IPS DF 6.9 (cell line): ENCODE data around the gene HECTD4.

ENCODE experiments used
- DNase-seq: peaks from one replicate; pipeline ENCODE4 v3.0.0-alpha.2; 2013; ENCODE audit warnings: low read depth, low spot score
- H3K27ac ChIP-seq: one replicate; pipeline ENCODE4 v1.5.1; 2013; ENCODE audit warnings: low read length, control low read depth
- H3K27me3 ChIP-seq: 2 replicates; pipeline ENCODE4 v1.6.1; 2013; ENCODE audit warnings: mild to moderate bottlenecking, low read length; ENCODE audit not compliant: control insufficient read depth, insufficient read depth
- H3K36me3 ChIP-seq: 2 replicates; pipeline ENCODE4 v1.6.1; 2013; ENCODE audit warnings: low read length; ENCODE audit not compliant: control insufficient read depth, insufficient read depth
- H3K4me1 ChIP-seq: 2 replicates; pipeline ENCODE4 v1.6.1; 2013; ENCODE audit warnings: low read length; ENCODE audit not compliant: control insufficient read depth, insufficient read depth
- H3K4me3 ChIP-seq: 2 replicates; pipeline ENCODE4 v1.5.1; 2013; ENCODE audit warnings: mild to moderate bottlenecking, low read length
- H3K9me3 ChIP-seq: 2 replicates; pipeline ENCODE4 v1.6.1; 2013; ENCODE audit warnings: low read length, inconsistent platforms; ENCODE audit not compliant: control insufficient read depth, insufficient read depth
- WGBS: extraction: QIAGEN DNeasy Blood & Tissue Kit; methylation state at CpG from one replicate; pipeline ENCODE4 v1.1.7; 2013; ENCODE audit warnings: mixed read lengths, missing lambda C conversion rate; ENCODE audit not compliant: insufficient read length, insufficient coverage; 5-methylcytosine and 5-hydroxymethylcytosine counted together

Gene HECTD4

GRCh38 chr12:112180422-112180821, 201.8 kb downstream of the HECTD4 start:
- Histone ChIP-seq H3K4me3 (no peak overlapping the region), H3K27me3 (no peaks in the 10 kb centered on the region), H3K9me3 (no peaks in the 10 kb centered on the region), H3K27ac (no peak overlapping the region), H3K36me3 (peaks cover 14% of the 10 kb centered on the region), H3K4me1 (no peaks in the 10 kb centered on the region; the same call in 1 of the 2 replicates)
- WGBS, result no CpG with 5 or more reads among the region's 4 CpGs
- DNase-seq, result no peak

GRCh38 chr12:112179916-112180315, 202.3 kb downstream of the HECTD4 start:
- peaks cover 13% of the 10 kb centered on the region for H3K36me3 ChIP-seq
- WGBS, result no CpG with 5 or more reads among the region's 2 CpGs
- DNase-seq, result no peak
- no peaks in the 10 kb centered on the region; the same call in 1 of the 2 replicates for H3K4me1 ChIP-seq
- no peaks in the 10 kb centered on the region for H3K27me3 ChIP-seq
- H3K27ac ChIP-seq, result no peak overlapping the region
- no peak overlapping the region for H3K4me3 ChIP-seq
- H3K9me3 ChIP-seq, result no peaks in the 10 kb centered on the region

DNA sequence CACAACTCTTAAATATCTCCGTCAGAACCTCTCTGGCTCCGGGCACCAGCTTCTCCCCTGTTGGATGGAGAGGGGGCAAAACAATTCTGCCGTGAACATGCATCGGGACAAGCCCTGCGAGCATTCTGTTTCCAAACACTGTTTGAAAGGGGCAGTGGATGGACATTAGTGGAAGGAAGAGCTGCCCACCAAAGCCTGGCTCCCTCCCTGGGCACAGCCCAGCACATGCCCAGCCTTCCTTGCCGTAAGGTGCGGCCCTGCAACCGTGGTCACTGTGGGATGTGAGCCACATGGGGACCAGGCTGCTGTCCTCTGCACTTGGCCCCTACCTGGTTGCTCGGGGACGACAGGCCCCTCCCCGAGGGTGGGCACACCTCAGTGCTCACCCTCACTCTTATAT, 202.9 kb downstream of the HECTD4 start:
- H3K4me1 ChIP-seq, result no peaks in the 10 kb centered on the region; the same call in 1 of the 2 replicates
- H3K4me3 ChIP-seq, result no peak overlapping the region
- WGBS, result no CpG with 5 or more reads among the region's 11 CpGs
- peaks cover 13% of the 10 kb centered on the region for H3K36me3 ChIP-seq
- DNase-seq, result no peak
- H3K27ac ChIP-seq, result no peak overlapping the region
- no peaks in the 10 kb centered on the region for H3K27me3 ChIP-seq
- H3K9me3 ChIP-seq, result no peaks in the 10 kb centered on the region

DNA sequence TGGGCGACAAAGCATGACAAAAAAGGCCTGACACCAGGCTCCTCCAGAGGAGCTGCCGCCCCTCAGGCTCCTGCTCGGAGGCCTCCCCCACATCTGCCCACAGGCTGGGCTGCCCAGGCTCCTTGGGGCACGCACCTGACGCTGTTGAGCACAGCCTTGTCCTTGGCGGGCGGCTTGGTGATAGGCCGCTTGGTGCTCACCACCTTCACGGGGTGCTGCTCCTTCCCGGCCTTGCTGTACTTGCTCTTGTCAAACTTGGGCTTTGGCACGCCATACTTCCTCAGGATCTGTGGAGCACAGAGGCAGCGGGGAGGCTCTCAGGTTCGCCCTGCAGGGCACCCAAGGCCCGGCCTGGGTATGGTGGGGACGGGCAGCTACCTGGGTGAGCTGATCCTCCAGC, 203.4 kb downstream of the HECTD4 start:
- H3K4me3 ChIP-seq, result no peak overlapping the region
- no peak for DNase-seq
- H3K27me3 ChIP-seq, result no peaks in the 10 kb centered on the region
- H3K4me1 ChIP-seq, result no peaks in the 10 kb centered on the region
- no CpG with 5 or more reads among the region's 15 CpGs for WGBS
- H3K27ac ChIP-seq, result no peak overlapping the region
- H3K9me3 ChIP-seq, result no peaks in the 10 kb centered on the region
- H3K36me3 ChIP-seq, result peaks cover 13% of the 10 kb centered on the region

DNA sequence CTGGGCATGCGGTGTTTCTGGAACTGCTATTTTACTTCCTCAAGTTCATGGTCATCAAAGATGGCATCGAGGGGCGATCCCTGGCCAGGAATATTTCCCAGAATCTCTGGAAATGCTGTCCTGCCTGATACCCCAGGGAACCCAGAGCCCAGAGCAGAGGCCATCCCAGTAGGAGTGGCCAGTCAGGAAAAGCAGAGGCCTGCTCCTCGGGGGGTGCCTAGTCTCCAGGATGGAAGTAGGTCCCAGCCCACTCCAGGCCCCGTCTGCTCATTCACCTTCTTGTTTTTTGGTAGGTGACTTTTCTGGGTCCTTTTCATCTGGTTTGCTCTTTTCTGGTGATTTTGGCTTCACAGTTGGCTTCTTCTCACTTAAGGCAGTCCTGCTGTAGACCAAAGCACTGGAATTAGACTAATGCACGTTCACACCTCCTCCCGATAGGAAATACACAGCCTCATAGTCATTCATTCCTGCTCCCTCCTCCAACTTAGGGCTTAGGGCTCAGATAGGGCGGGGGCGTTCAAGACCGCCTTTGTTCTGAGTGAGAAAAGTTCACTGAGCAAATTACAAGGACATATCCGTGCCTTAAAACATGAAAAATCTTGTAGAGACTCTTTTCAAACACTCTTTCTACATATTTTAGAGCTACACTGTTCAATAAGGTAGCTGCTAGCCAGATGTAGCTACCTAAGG, 205.8 kb downstream of the HECTD4 start:
- DNase-seq, result no peak
- Histone ChIP-seq H3K4me1 (no peaks in the 10 kb centered on the region), H3K27me3 (no peaks in the 10 kb centered on the region), H3K36me3 (peaks cover 13% of the 10 kb centered on the region), H3K27ac (no peak overlapping the region), H3K9me3 (no peaks in the 10 kb centered on the region), H3K4me3 (no peak overlapping the region)
- WGBS, result no CpG with 5 or more reads among the region's 11 CpGs

GRCh38 chr12:112175361-112176155, 206.7 kb downstream of the HECTD4 start:
- H3K4me3 ChIP-seq, result no peak overlapping the region
- no peak for DNase-seq
- no peaks in the 10 kb centered on the region for H3K27me3 ChIP-seq
- H3K36me3 ChIP-seq, result peaks cover 17% of the 10 kb centered on the region
- H3K9me3 ChIP-seq, result no peaks in the 10 kb centered on the region
- H3K4me1 ChIP-seq, result no peaks in the 10 kb centered on the region
- WGBS, result no CpG with 5 or more reads among the region's 20 CpGs
- H3K27ac ChIP-seq, result no peak overlapping the region

DNA sequence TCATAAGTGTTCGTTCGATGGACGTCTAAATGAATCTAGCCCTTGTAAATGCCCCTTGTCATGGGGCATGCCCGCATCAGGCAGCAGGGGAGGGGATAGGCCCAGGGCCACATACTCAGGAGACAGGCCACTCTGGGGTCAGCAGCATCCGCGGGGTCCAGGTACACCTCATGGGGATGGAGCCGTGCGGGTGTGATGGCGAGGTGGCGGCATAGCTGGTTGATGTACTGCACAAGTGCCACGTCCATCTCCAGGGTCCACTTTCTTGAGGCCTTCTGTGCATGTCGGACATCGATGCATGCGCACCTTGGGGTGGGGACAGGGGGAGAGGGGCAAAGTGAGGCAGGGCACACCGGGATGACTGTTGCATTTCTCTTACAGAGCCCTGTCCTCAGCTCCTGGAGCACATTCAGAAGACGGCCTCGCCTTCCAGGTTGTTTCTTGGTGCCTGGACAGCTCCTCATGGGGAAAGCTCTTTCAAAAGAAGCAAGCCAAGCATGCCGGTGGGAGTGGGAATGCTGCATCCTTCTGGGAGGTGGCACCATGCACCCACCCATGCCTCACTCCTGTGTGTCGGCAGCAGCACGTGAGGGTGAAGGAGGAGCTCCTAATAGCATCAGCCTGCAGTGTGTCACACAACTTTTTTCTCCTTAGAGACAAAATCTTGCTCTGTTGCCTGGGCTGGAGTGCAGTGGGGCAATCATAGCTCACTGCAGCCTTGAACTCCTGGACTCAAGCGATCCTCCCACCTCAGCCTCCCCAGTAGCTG, 209.5 kb downstream of the HECTD4 start:
- H3K4me3 ChIP-seq, result no peak overlapping the region
- peaks cover 6% of the 10 kb centered on the region; the same call in 1 of the 2 replicates for H3K36me3 ChIP-seq
- no peak for DNase-seq
- H3K27me3 ChIP-seq, result no peaks in the 10 kb centered on the region
- no peak overlapping the region for H3K27ac ChIP-seq
- no CpG with 5 or more reads among the region's 21 CpGs for WGBS
- H3K4me1 ChIP-seq, result no peaks in the 10 kb centered on the region
- H3K9me3 ChIP-seq, result no peaks in the 10 kb centered on the region

GRCh38 chr12:112170971-112171596, 211.1 kb downstream of the HECTD4 start:
- no peak for DNase-seq
- Histone ChIP-seq H3K27me3 (no peaks in the 10 kb centered on the region), H3K4me1 (no peaks in the 10 kb centered on the region), H3K36me3 (peaks cover 6% of the 10 kb centered on the region; the same call in 1 of the 2 replicates), H3K27ac (no peak overlapping the region), H3K9me3 (no peaks in the 10 kb centered on the region), H3K4me3 (no peak overlapping the region)
- no CpG with 5 or more reads among the region's 17 CpGs for WGBS

DNA sequence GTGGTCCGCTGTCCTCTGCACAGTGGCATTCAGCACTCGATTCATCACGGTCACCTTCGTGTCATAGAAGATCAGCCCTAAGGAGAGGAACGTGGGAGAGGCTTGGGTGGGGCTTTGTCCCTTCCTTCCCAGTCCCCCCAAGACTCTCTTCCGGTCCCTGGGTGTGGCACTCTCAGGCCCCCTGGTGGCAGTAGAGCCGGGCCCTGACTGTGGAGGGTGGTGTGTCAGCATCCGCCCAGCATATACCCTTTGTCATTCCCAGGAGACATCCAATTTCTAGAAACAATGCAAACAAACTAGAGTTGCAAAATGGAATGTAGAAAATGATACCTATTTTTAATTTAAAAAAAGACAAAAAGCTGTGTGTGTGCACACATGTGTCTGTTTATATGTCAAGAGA, 211.9 kb downstream of the HECTD4 start:
- no peak overlapping the region for H3K4me3 ChIP-seq
- no peaks in the 10 kb centered on the region for H3K9me3 ChIP-seq
- H3K36me3 ChIP-seq, result peaks cover 6% of the 10 kb centered on the region; the same call in 1 of the 2 replicates
- WGBS, result no CpG with 5 or more reads among the region's 8 CpGs
- no peak overlapping the region for H3K27ac ChIP-seq
- H3K27me3 ChIP-seq, result no peaks in the 10 kb centered on the region
- DNase-seq, result no peak
- H3K4me1 ChIP-seq, result no peaks in the 10 kb centered on the region

DNA sequence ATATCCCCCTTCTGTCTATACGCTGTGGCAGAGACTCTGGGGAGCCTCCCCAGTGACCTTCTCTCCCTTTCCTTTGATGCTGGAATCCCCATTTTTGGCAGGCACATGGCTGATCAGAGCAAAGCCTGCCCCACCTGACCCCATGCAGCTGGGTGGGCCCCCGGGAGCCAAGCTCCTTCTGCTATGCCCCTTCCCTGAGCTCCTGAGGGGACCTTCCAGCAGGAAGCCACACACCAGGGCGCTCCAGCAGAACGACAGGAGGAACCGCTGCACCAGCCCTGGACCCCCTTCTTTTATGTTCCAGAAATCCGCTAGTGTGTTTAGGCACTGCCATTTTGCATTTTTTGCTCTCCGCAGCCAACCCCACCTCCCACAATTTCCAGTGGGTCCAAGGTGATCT, 212.3 kb downstream of the HECTD4 start:
- no CpG with 5 or more reads among the region's 7 CpGs for WGBS
- Histone ChIP-seq H3K36me3 (peaks cover 6% of the 10 kb centered on the region; the same call in 1 of the 2 replicates), H3K4me3 (no peak overlapping the region), H3K27ac (no peak overlapping the region), H3K9me3 (no peaks in the 10 kb centered on the region), H3K4me1 (no peaks in the 10 kb centered on the region), H3K27me3 (no peaks in the 10 kb centered on the region)
- DNase-seq, result no peak
